DND-41 (cell line): ENCODE data around the gene MED25.

Experiments used
- ATAC-seq: fragments of 200-7000 bp; cut with Tn5 transposase; 3 replicates; pipeline ENCODE4 v1.9.1; 2021; ENCODE audit warnings: low read depth; ENCODE audit not compliant: insufficient read depth
- DNase-seq: peaks from one replicate; pipeline ENCODE4 v3.0.0-alpha.2; 2020
- H2AFZ ChIP-seq: 2 replicates; pipeline ENCODE4 v1.6.0; 2012; ENCODE audit warnings: low read depth, low read length
- H3K27ac ChIP-seq: 2 replicates; pipeline ENCODE4 v1.5.1; 2012; ENCODE audit warnings: low read length, inconsistent platforms
- H3K27me3 ChIP-seq: fragments of 200-600 bp; sonication (generic); 2 replicates; pipeline ENCODE4 v1.6.0; 2012; ENCODE audit warnings: low read length, mild to moderate bottlenecking, inconsistent platforms; ENCODE audit not compliant: insufficient read depth, poor library complexity
- H3K36me3 ChIP-seq: 2 replicates; pipeline ENCODE4 v1.5.1; 2012; ENCODE audit warnings: low read length, inconsistent platforms; ENCODE audit not compliant: insufficient read depth
- H3K4me1 ChIP-seq: 2 replicates; pipeline ENCODE4 v1.5.1; 2012; ENCODE audit warnings: mild to moderate bottlenecking, low read length; ENCODE audit not compliant: insufficient read depth
- H3K4me2 ChIP-seq: 2 replicates; pipeline ENCODE4 v1.6.0; 2012; ENCODE audit warnings: mild to moderate bottlenecking, moderate library complexity, low read length, inconsistent platforms; ENCODE audit not compliant: insufficient read depth
- H3K4me3 ChIP-seq, 2 experiments: fragments of 200-600 bp in 1 of 2; shearing (Covaris generic) in 1 of 2; 2 replicates each; pipeline ENCODE4 v1.5.1; 2012 to 2016; ENCODE audit warnings: inconsistent platforms in 2 of 2, low read length in 2 of 2, mild to moderate bottlenecking in 2 of 2, low read depth in 1 of 2, moderate library complexity in 1 of 2
- H3K79me2 ChIP-seq: 2 replicates; pipeline ENCODE4 v1.6.0; 2012; ENCODE audit warnings: low read length, inconsistent platforms; ENCODE audit not compliant: insufficient read depth
- H3K9ac ChIP-seq: 2 replicates; pipeline ENCODE4 v1.6.0; 2012; ENCODE audit warnings: low read depth, mild to moderate bottlenecking, inconsistent platforms, low read length, moderate library complexity
- H3K9me3 ChIP-seq: 2 replicates; pipeline ENCODE4 v1.5.1; 2012; ENCODE audit warnings: low read length, moderate library complexity, mild to moderate bottlenecking, inconsistent platforms; ENCODE audit not compliant: insufficient read depth, severe bottlenecking
- H4K20me1 ChIP-seq: 2 replicates; pipeline ENCODE4 v1.6.0; 2012; ENCODE audit warnings: low read length; ENCODE audit not compliant: insufficient read depth
- EZH2 ChIP-seq: IDR thresholded peaks from 3 replicates; pipeline ENCODE4 v1.6.1; 2012; ENCODE audit warnings: borderline replicate concordance, low read depth, mild to moderate bottlenecking, moderate library complexity, low read length, inconsistent platforms; ENCODE audit not compliant: severe bottlenecking
- TF ChIP-seq, protein P1 (sequence below): IDR thresholded peaks from 2 replicates; pipeline ENCODE4 v1.5.1; 2012; ENCODE audit warnings: borderline replicate concordance, low read length, moderate library complexity, mild to moderate bottlenecking; ENCODE audit not compliant: poor library complexity, severe bottlenecking; ENCODE audit errors: extremely low read depth

MED25 gene

DNA sequence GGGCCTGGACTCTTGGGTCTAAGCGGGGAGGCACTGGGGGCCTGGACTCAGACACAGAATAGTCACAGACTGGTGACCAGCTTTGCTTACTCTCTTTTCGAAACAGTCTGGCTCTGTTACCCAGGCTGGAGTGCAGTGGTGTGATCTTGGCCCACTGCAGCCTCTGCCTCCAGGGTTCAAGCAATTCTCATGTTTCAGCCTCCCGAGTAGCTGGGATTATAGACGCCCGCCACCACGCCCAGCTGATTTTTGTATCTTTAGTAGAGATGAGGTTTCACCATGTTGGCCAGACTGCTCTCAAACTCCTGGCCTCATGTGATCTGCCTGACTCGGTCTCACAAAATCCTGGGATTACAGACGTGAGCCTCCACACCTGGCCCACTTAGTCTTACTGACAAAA is 11.1 kb downstream of the MED25 start:
- ATAC-seq (no peak), DNase-seq (no peak)
- Histone ChIP-seq H3K4me2 (no peak overlapping the region), H2AFZ (no peak overlapping the region), H3K79me2 (peaks cover 29% of the 10 kb centered on the region), H3K27me3 (no peaks in the 10 kb centered on the region), H3K9ac (no peak overlapping the region), H3K4me1 (peaks cover 3% of the 10 kb centered on the region; the same call in 1 of the 2 replicates), H3K36me3 (peaks cover 70% of the 10 kb centered on the region), H3K9me3 (no peaks in the 10 kb centered on the region), H3K4me3 (no peak overlapping the region), H3K27ac (no peak overlapping the region), H4K20me1 (peaks cover 22% of the 10 kb centered on the region)
- no peak for TF ChIP-seq EZH2
- TF ChIP-seq, protein P1, sequence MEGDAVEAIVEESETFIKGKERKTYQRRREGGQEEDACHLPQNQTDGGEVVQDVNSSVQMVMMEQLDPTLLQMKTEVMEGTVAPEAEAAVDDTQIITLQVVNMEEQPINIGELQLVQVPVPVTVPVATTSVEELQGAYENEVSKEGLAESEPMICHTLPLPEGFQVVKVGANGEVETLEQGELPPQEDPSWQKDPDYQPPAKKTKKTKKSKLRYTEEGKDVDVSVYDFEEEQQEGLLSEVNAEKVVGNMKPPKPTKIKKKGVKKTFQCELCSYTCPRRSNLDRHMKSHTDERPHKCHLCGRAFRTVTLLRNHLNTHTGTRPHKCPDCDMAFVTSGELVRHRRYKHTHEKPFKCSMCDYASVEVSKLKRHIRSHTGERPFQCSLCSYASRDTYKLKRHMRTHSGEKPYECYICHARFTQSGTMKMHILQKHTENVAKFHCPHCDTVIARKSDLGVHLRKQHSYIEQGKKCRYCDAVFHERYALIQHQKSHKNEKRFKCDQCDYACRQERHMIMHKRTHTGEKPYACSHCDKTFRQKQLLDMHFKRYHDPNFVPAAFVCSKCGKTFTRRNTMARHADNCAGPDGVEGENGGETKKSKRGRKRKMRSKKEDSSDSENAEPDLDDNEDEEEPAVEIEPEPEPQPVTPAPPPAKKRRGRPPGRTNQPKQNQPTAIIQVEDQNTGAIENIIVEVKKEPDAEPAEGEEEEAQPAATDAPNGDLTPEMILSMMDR = no peak

DNA sequence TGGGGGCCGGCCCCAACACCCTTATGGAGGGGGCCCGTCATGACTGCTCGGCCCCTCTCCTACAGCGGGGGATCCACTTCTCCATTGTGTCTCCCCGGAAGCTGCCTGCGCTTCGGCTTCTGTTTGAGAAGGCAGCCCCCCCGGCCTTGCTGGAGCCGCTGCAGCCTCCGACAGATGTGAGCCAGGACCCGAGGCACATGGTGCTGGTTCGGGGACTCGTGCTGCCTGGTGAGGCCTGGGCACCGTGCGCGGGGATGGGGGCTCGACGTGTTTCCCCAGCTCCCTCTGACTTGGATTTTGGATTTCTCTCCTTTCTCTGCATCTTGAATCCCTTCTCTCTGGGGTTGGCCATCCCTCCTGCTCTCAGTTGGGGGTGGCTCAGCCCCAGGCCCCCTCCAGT is 11.6 kb downstream of the MED25 start:
- Histone ChIP-seq H3K9ac (no peak overlapping the region), H3K27me3 (no peaks in the 10 kb centered on the region), H3K4me1 (peaks cover 3% of the 10 kb centered on the region; the same call in 1 of the 2 replicates), H3K27ac (no peak overlapping the region), H3K9me3 (no peaks in the 10 kb centered on the region), H3K4me2 (no peak overlapping the region), H3K36me3 (peaks cover 75% of the 10 kb centered on the region), H3K79me2 (peaks cover 26% of the 10 kb centered on the region), H4K20me1 (peaks cover 20% of the 10 kb centered on the region), H2AFZ (no peak overlapping the region), H3K4me3 (no peak overlapping the region)
- ATAC-seq (no peak), DNase-seq (no peak)
- TF ChIP-seq, protein P1 = no peak
- no peak for TF ChIP-seq EZH2

DNA sequence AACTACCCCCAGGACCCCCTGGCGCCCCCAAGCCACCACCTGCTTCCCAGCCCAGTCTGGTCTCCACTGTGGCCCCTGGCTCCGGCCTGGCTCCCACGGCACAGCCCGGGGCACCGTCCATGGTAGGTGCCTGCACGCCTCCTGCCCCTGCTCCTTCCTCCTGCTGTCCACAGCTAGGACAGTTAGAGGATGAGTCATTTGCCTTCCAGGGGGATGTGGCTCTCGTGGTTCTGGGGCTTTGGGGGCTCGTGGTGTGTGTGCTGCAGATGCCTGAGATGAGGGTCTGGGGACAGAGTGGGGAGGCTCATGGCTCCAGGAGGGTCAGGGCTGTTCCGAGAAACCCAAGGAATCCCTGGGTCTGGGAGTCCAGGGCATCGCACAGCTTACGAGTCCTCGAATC is 12.7 kb downstream of the MED25 start:
- peaks cover 85% of the 10 kb centered on the region for H3K36me3 ChIP-seq
- no peaks in the 10 kb centered on the region for H3K9me3 ChIP-seq
- H2AFZ ChIP-seq = no peak overlapping the region
- no peak for TF ChIP-seq EZH2
- TF ChIP-seq, protein P1 = no peak
- no peak for ATAC-seq
- H3K4me3 ChIP-seq = no peak overlapping the region
- H3K27me3 ChIP-seq = no peaks in the 10 kb centered on the region
- H3K79me2 ChIP-seq = peaks cover 19% of the 10 kb centered on the region
- peaks cover 20% of the 10 kb centered on the region for H4K20me1 ChIP-seq
- no peak overlapping the region for H3K4me2 ChIP-seq
- peaks cover 3% of the 10 kb centered on the region; the same call in 1 of the 2 replicates for H3K4me1 ChIP-seq
- no peak overlapping the region for H3K27ac ChIP-seq
- no peak for DNase-seq
- H3K9ac ChIP-seq = no peak overlapping the region

DNA sequence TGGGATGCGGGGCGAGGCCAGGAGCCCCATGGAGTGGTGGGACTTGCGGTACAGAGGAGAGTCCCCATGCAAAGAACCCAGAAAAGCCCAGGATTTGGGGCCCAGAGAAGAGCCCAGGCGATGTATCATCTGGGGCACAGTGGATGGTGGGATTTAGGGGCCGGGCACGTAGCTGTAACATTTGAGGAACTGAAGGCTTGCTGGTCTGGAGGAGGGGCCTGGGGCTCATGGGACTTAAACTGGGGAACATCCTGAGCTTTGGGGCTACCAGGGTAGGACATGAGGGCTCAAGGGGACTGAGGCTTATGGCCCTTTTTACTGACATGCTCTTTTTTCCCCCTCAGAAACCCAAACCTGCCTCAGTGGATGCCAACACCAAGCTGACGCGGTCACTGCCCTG is 13.5 kb downstream of the MED25 start:
- Histone ChIP-seq H3K4me2 (no peak overlapping the region), H3K27ac (no peak overlapping the region), H3K9ac (no peak overlapping the region), H2AFZ (no peak overlapping the region), H3K36me3 (peaks cover 89% of the 10 kb centered on the region), H3K4me3 (no peak overlapping the region), H4K20me1 (peaks cover 15% of the 10 kb centered on the region), H3K9me3 (no peaks in the 10 kb centered on the region), H3K27me3 (no peaks in the 10 kb centered on the region), H3K4me1 (peaks cover 3% of the 10 kb centered on the region; the same call in 1 of the 2 replicates), H3K79me2 (peaks cover 11% of the 10 kb centered on the region)
- TF ChIP-seq, protein P1 = no peak
- TF ChIP-seq EZH2 = no peak
- DNase-seq = no peak
- ATAC-seq = no peak
